Right renal pelvis (tissue), 4 donors: Measurements from ENCODE around the gene LZTR1. TPM values are rescaled to one million over a fixed set of nuclear protein-coding genes. Genes with fewer than 3 reads are reported as not detected.
"Not testable (repeated sequence)": the region's sequence is repeated elsewhere in the genome, so short reads cannot be mapped to it uniquely, and the experiment has no call there.

ENCODE experiments used
- DNase-seq, 4 donors: peaks; one replicate each; pipeline ENCODE4 v3.0.0-alpha.2; 2013; ENCODE audit warnings: low read depth in 4 of 4, low spot score in 3 of 4, missing footprints in 1 of 4
- polyA plus RNA-seq, 4 donors: library from polyadenylated mRNA; unstranded; fragments of 120-200 nt; gene quantifications; one replicate each; pipeline ENCODE4 v1.2.1, GENCODE V29; 2013; ENCODE audit not compliant: insufficient read length in 4 of 4

LZTR1 gene
- polyA plus RNA-seq, 4 donors: 43.3 to 55.0 (median 49.1) TPM

GRCh38 chr22:21030032-21030431, 47.9 kb downstream of the LZTR1 start:
- no peak for DNase-seq

GRCh38 chr22:21030621-21031544, 48.8 kb downstream of the LZTR1 start:
- no peak for DNase-seq

- no peak for DNase-seq
These were observed 49.5 kb downstream of the LZTR1 start for GRCh38 chr22:21031545-21032036.

- no peak for DNase-seq
These were observed 50.2 kb downstream of the LZTR1 start, which contains the start of gene SLC7A4 for GRCh38 chr22:21032037-21032867. Gene SLC7A4, minus strand, starts transcription at chr22:21032561. Its CDS starts 749 bp downstream, at chr22:21031812.

GRCh38 chr22:21032868-21033688, 51.0 kb downstream of the LZTR1 start:
- DNase-seq: no peak

- DNase-seq: no peak
These were observed 51.8 kb downstream of the LZTR1 start for GRCh38 chr22:21033895-21034294.

GRCh38 chr22:21034989-21035388, 52.9 kb downstream of the LZTR1 start:
- no peak for DNase-seq

- DNase-seq: no peak
These were observed 56.3 kb downstream of the LZTR1 start for GRCh38 chr22:21038405-21038804.

GRCh38 chr22:21039158-21039557, 57.1 kb downstream of the LZTR1 start:
- DNase-seq: not testable (repeated sequence)

GRCh38 chr22:21041937-21042336, 59.8 kb downstream of the LZTR1 start:
- DNase-seq: no peak

- no peak for DNase-seq
These were observed 61.1 kb downstream of the LZTR1 start for GRCh38 chr22:21042978-21043859.

GRCh38 chr22:21043860-21044535, 61.9 kb downstream of the LZTR1 start:
- no peak for DNase-seq

- DNase-seq: no peak
These were observed 63.0 kb downstream of the LZTR1 start for GRCh38 chr22:21044931-21045584.

GRCh38 chr22:21045585-21046294, 63.6 kb downstream of the LZTR1 start, which contains the start of gene LRRC74B:
Gene LRRC74B, plus strand, starts transcription at chr22:21045946. Its CDS starts 41 bp downstream, at chr22:21045987.
- peak; percentile 70 to 83 (median 76) for DNase-seq

- DNase-seq: no peak
These were observed 65.1 kb downstream of the LZTR1 start for GRCh38 chr22:21047035-21047661.

GRCh38 chr22:21047730-21048129, 65.6 kb downstream of the LZTR1 start:
- no peak for DNase-seq

- DNase-seq: not testable (repeated sequence)
These were observed 66.4 kb downstream of the LZTR1 start for GRCh38 chr22:21048448-21048847.
